H9 (cell line): Measurements from ENCODE around the gene PSMB1. TPM values are rescaled to one million over a fixed set of nuclear protein-coding genes. Genes with fewer than 3 reads are reported as not detected.
A peak's percentile ranks its signal among the peaks of the same experiment; 100 is the strongest.

Experiments
- DNase-seq: peaks from one replicate; pipeline ENCODE4 v3.0.0-alpha.2; 2017
- H2AFZ ChIP-seq: one replicate; pipeline ENCODE4 v1.6.1; 2013; ENCODE audit warnings: mild to moderate bottlenecking, low read length, control low read depth, moderate library complexity
- H2AK5ac ChIP-seq: 2 replicates; pipeline ENCODE4 v1.6.1; 2013; ENCODE audit warnings: low read length, control low read depth, mixed read lengths; ENCODE audit not compliant: insufficient read length
- H2BK120ac ChIP-seq: one replicate; pipeline ENCODE4 v1.6.1; 2013; ENCODE audit warnings: low read depth, mild to moderate bottlenecking, low read length, control low read depth, inconsistent platforms; ENCODE audit not compliant: poor library complexity, severe bottlenecking
- H2BK12ac ChIP-seq: 2 replicates; pipeline ENCODE4 v1.6.1; 2013; ENCODE audit warnings: low read length, control low read depth, mixed read lengths, low read depth; ENCODE audit not compliant: insufficient read length
- H2BK15ac ChIP-seq: 2 replicates; pipeline ENCODE4 v1.6.1; 2013; ENCODE audit warnings: low read depth, low read length, control low read depth
- H2BK20ac ChIP-seq: one replicate; pipeline ENCODE4 v1.6.1; 2013; ENCODE audit warnings: low read depth, mild to moderate bottlenecking, low read length, control low read depth, inconsistent platforms; ENCODE audit not compliant: poor library complexity, severe bottlenecking
- H2BK5ac ChIP-seq: 2 replicates; pipeline ENCODE4 v1.6.1; 2013; ENCODE audit warnings: low read length, control low read depth, mixed read lengths; ENCODE audit not compliant: insufficient read length
- H3K14ac ChIP-seq: 2 replicates; pipeline ENCODE4 v1.6.1; 2013; ENCODE audit warnings: low read length, control low read depth; ENCODE audit not compliant: insufficient read depth
- H3K18ac ChIP-seq: 2 replicates; pipeline ENCODE4 v1.6.1; 2013; ENCODE audit warnings: low read depth, mild to moderate bottlenecking, mixed read lengths, low read length, control low read depth; ENCODE audit not compliant: insufficient read length
- H3K23ac ChIP-seq: 2 replicates; pipeline ENCODE4 v1.6.1; 2013; ENCODE audit warnings: low read length, control low read depth, mixed read lengths, low read depth; ENCODE audit not compliant: insufficient read length
- H3K23me2 ChIP-seq: 2 replicates; pipeline ENCODE4 v1.6.1; 2013; ENCODE audit warnings: low read depth, mild to moderate bottlenecking, mixed read lengths, low read length, control low read depth; ENCODE audit not compliant: insufficient read length, poor library complexity, severe bottlenecking
- H3K27ac ChIP-seq: 2 replicates; pipeline ENCODE4 v1.5.1; 2013; ENCODE audit warnings: low read length, control low read depth, mixed read lengths, low read depth; ENCODE audit not compliant: insufficient read length
- H3K27me3 ChIP-seq: 2 replicates; pipeline ENCODE4 v1.6.1; 2013; ENCODE audit warnings: low read length, control low read depth, inconsistent platforms; ENCODE audit not compliant: insufficient read depth
- H3K4ac ChIP-seq: 2 replicates; pipeline ENCODE4 v1.6.1; 2013; ENCODE audit warnings: low read depth, mild to moderate bottlenecking, control low read depth, inconsistent platforms, low read length, moderate library complexity
- H3K4me1 ChIP-seq: 2 replicates; pipeline ENCODE4 v1.6.1; 2013; ENCODE audit warnings: low read length, control low read depth, inconsistent platforms; ENCODE audit not compliant: insufficient read depth
- H3K4me2 ChIP-seq: 2 replicates; pipeline ENCODE4 v1.6.1; 2013; ENCODE audit warnings: low read length, control low read depth, mixed read lengths; ENCODE audit not compliant: insufficient read length, insufficient read depth
- H3K56ac ChIP-seq: 2 replicates; pipeline ENCODE4 v1.6.1; 2013; ENCODE audit warnings: low read depth, mild to moderate bottlenecking, mixed read lengths, low read length, control low read depth; ENCODE audit not compliant: insufficient read length
- H3K79me1 ChIP-seq: 2 replicates; pipeline ENCODE4 v1.6.1; 2013; ENCODE audit warnings: low read depth, mild to moderate bottlenecking, moderate library complexity, low read length, control low read depth, inconsistent platforms; ENCODE audit not compliant: insufficient read depth, poor library complexity, severe bottlenecking
- H3K79me2 ChIP-seq: 2 replicates; pipeline ENCODE4 v1.6.1; 2013; ENCODE audit warnings: low read length, control low read depth, inconsistent platforms; ENCODE audit not compliant: insufficient read depth
- H3K9ac ChIP-seq: 2 replicates; pipeline ENCODE4 v1.6.1; 2013; ENCODE audit warnings: low read length, control low read depth, mixed read lengths; ENCODE audit not compliant: insufficient read length; ENCODE audit errors: extremely low read depth
- H3K9me3 ChIP-seq: one replicate; pipeline ENCODE4 v1.6.1; 2013; ENCODE audit warnings: low read depth, low read length, inconsistent platforms; ENCODE audit not compliant: control insufficient read depth
- H3T11ph ChIP-seq: one replicate; pipeline ENCODE4 v1.6.1; 2013; ENCODE audit warnings: mild to moderate bottlenecking, low read length, control low read depth, inconsistent platforms
- H4K20me1 ChIP-seq: one replicate; pipeline ENCODE4 v1.6.1; 2013; ENCODE audit not compliant: control insufficient read depth, insufficient read length, insufficient read depth
- H4K5ac ChIP-seq: 2 replicates; pipeline ENCODE4 v1.6.1; 2013; ENCODE audit warnings: low read depth, mild to moderate bottlenecking, mixed read lengths, low read length, control low read depth; ENCODE audit not compliant: insufficient read length
- H4K8ac ChIP-seq: replicated peaks from 2 replicates; pipeline ENCODE4 v1.6.1; 2013; ENCODE audit warnings: low read length, control low read depth, mixed read lengths, low read depth; ENCODE audit not compliant: insufficient read length
- H4K91ac ChIP-seq: 2 replicates; pipeline ENCODE4 v1.6.1; 2013; ENCODE audit warnings: low read depth, mild to moderate bottlenecking, moderate library complexity, mixed read lengths, low read length, control low read depth; ENCODE audit not compliant: insufficient read length
- H3K27ac Mint-ChIP-seq, 3 experiments: 2 replicates in 2 of 3; 3 replicates in 1 of 3; pipeline ENCODE4 v1.8.0; 2020 to 2021; ENCODE audit warnings: mixed read lengths in 3 of 3, mild to moderate bottlenecking in 1 of 3, moderate library complexity in 1 of 3
- H3K27me3 Mint-ChIP-seq: 2 replicates; pipeline ENCODE4 v1.8.0; 2021; ENCODE audit warnings: low read depth, mild to moderate bottlenecking, moderate library complexity, mixed read lengths
- H3K36me3 Mint-ChIP-seq, 3 experiments: 2 replicates in 2 of 3; 3 replicates in 1 of 3; pipeline ENCODE4 v1.8.0; 2020 to 2021; ENCODE audit warnings: low read depth in 3 of 3, mixed read lengths in 3 of 3; ENCODE audit not compliant: insufficient read depth in 1 of 3
- H3K4me1 Mint-ChIP-seq, 2 experiments: 2 replicates each; pipeline ENCODE4 v1.8.0; 2020; ENCODE audit warnings: mixed read lengths in 2 of 2
- H3K4me3 Mint-ChIP-seq, 2 experiments: 2 replicates in 1 of 2; 3 replicates in 1 of 2; pipeline ENCODE4 v1.8.0; 2020 to 2021; ENCODE audit warnings: mild to moderate bottlenecking in 2 of 2, mixed read lengths in 2 of 2, moderate library complexity in 1 of 2
- H3K9me3 Mint-ChIP-seq, 2 experiments: 2 replicates in 1 of 2; 3 replicates in 1 of 2; pipeline ENCODE4 v1.8.0; 2020; ENCODE audit warnings: mild to moderate bottlenecking in 2 of 2, mixed read lengths in 2 of 2, moderate library complexity in 1 of 2
- WGBS: extraction: QIAGEN DNeasy Blood & Tissue Kit; methylation state at CpG from one replicate; pipeline ENCODE4 v1.1.7; 2013; ENCODE audit warnings: missing lambda C conversion rate, low lambda C conversion rate, mixed read lengths; ENCODE audit not compliant: insufficient read length; ENCODE audit errors: extremely low coverage; 5-methylcytosine and 5-hydroxymethylcytosine counted together
- total RNA-seq: library from RNA; stranded (reverse); gene quantifications from 2 replicates; pipeline ENCODE4 v1.2.1, GENCODE V29; 2021
- TF ChIP-seq, protein P1 (sequence below): fragments of 200-600 bp; sonication (generic); conservative IDR thresholded peaks from 3 replicates; pipeline ENCODE4 v1.8.0; 2021; ENCODE audit warnings: antibody characterized with exemption, mild to moderate bottlenecking

PSMB1 gene
- total RNA-seq, 1 experiment from 2014 or later = 245 TPM

- Mint-ChIP-seq H3K27me3 (no peaks in the 10 kb centered on the region), H3K9me3 (no peaks in the 10 kb centered on the region), H3K4me3 (no peak overlapping the region), H3K36me3 (peaks cover 7 to 30% (median 20%) of the 10 kb centered on the region in 3 experiments; a peak in 6 of 7 replicates), H3K4me1 (peaks cover 12 to 13% of the 10 kb centered on the region in 2 experiments), H3K27ac (no peak overlapping the region)
- Histone ChIP-seq H3K79me1 (peaks cover 7% of the 10 kb centered on the region), H4K5ac (no peak overlapping the region), H3K9ac (peak overlapping the region; percentile 89), H3K4me2 (peak overlapping the region; percentile 87), H3K27ac (no peak overlapping the region), H3K9me3 (no peaks in the 10 kb centered on the region), H2BK5ac (no peak overlapping the region), H3K27me3 (no peaks in the 10 kb centered on the region), H2BK20ac (no peak overlapping the region), H2AFZ (no peak overlapping the region), H4K20me1 (no peaks in the 10 kb centered on the region), H3K23me2 (peaks cover 4% of the 10 kb centered on the region), H2BK15ac (no peak overlapping the region), H3K4me1 (no peaks in the 10 kb centered on the region), H3K18ac (no peak overlapping the region), H4K8ac (no peak overlapping the region), H3K4ac (no peak overlapping the region), H4K91ac (no peak overlapping the region), H3K23ac (no peak overlapping the region), H2AK5ac (no peak overlapping the region), H2BK120ac (no peak overlapping the region), H3K14ac (no peak overlapping the region), H3T11ph (no peak overlapping the region), H3K79me2 (peaks cover 38% of the 10 kb centered on the region), H2BK12ac (no peak overlapping the region), H3K56ac (no peak overlapping the region)
- WGBS = no CpG with 5 or more reads among the region's 3 CpGs
- TF ChIP-seq, protein P1, sequence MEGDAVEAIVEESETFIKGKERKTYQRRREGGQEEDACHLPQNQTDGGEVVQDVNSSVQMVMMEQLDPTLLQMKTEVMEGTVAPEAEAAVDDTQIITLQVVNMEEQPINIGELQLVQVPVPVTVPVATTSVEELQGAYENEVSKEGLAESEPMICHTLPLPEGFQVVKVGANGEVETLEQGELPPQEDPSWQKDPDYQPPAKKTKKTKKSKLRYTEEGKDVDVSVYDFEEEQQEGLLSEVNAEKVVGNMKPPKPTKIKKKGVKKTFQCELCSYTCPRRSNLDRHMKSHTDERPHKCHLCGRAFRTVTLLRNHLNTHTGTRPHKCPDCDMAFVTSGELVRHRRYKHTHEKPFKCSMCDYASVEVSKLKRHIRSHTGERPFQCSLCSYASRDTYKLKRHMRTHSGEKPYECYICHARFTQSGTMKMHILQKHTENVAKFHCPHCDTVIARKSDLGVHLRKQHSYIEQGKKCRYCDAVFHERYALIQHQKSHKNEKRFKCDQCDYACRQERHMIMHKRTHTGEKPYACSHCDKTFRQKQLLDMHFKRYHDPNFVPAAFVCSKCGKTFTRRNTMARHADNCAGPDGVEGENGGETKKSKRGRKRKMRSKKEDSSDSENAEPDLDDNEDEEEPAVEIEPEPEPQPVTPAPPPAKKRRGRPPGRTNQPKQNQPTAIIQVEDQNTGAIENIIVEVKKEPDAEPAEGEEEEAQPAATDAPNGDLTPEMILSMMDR = no peak
- no peak for DNase-seq
Measured at GRCh38 chr6:170555305-170555704, 2.2 kb upstream of the PSMB1 start.
